A549 (cell line): ENCODE data around the gene PDE3A. TPM values are rescaled to one million over a fixed set of nuclear protein-coding genes. Genes with fewer than 3 reads are reported as not detected.

Source experiments
- ATAC-seq, 2 experiments: fragments of 200-7000 bp in 1 of 2; fragments of >200 bp in 1 of 2; cut with Nextera tagmentation in 1 of 2; cut with Tn5 transposase in 1 of 2; 3 replicates each; pipeline versions ENCODE4 v1.8.0 to v1.9.1; 2018 to 2020; ENCODE audit warnings: mild to moderate bottlenecking in 1 of 2, moderate library complexity in 1 of 2
- CTCF ChIA-PET: fragments of 300-600 bp; sonication (Branson Sonifier 250); formaldehyde crosslinking; extraction: SDS; loops from one replicate; lab custom pipeline; 2021; ENCODE audit warnings: antibody characterized with exemption, inconsistent platforms; lab: Yijun Ruan, JAX
- POLR2A ChIA-PET: fragments of 350-600 bp; formaldehyde crosslinking; extraction: SDS; loops from one replicate; lab custom pipeline; 2021; ENCODE audit warnings: antibody characterized with exemption, inconsistent platforms; lab: Yijun Ruan, JAX
- DNase-seq, 2 experiments: peaks; one replicate each; pipeline versions ENCODE4 v3.0.0 to v3.0.0-alpha.2; 2011 to 2016; ENCODE audit warnings: low read depth in 1 of 2, low spot score in 1 of 2
- FAIRE-seq: peaks from 2 replicates; lab custom pipeline; 2011; peaks lifted over from hg19 to GRCh38; lab: Jason Lieb, UNC
- H3K27ac ChIP-seq, 2 experiments: fragments of >200 bp; sonication (Bioruptor Twin); formaldehyde crosslinking; 3 replicates each; pipeline ENCODE4 v1.5.1; 2016 to 2017
- H3K4me1 ChIP-seq: fragments of >200 bp; sonication (Bioruptor Twin); formaldehyde crosslinking; 3 replicates; pipeline ENCODE4 v1.6.1; 2016
- H3K4me2 ChIP-seq: fragments of >200 bp; sonication (Bioruptor Twin); formaldehyde crosslinking; 3 replicates; pipeline ENCODE4 v1.6.1; 2016
- H3K4me3 ChIP-seq: fragments of >200 bp; sonication (Bioruptor Twin); formaldehyde crosslinking; 3 replicates; pipeline ENCODE4 v1.5.1; 2016
- H3K9me3 ChIP-seq: fragments of >200 bp; sonication (Bioruptor Twin); formaldehyde crosslinking; 3 replicates; pipeline ENCODE4 v1.6.1; 2016
- ATOH8 ChIP-seq: fragments of 250-450 bp; sonication (Bioruptor Pico); IDR thresholded peaks from 2 replicates; pipeline ENCODE4 v1.5.0; 2020; ENCODE audit warnings: low read depth, mild to moderate bottlenecking, moderate library complexity
- BCL3 ChIP-seq: fragments of >200 bp; sonication (Bioruptor Twin); formaldehyde crosslinking; IDR thresholded peaks from 3 replicates; pipeline ENCODE4 v1.6.1; 2016
- BHLHE40 ChIP-seq: IDR thresholded peaks from 2 replicates; pipeline ENCODE4 v1.6.1; 2012; ENCODE audit warnings: low read depth, low read length, inconsistent platforms
- CBX2 ChIP-seq: fragments of 200-600 bp; sonication (generic); IDR thresholded peaks from 2 replicates; pipeline ENCODE4 v1.6.1; 2016; ENCODE audit warnings: low read depth, mild to moderate bottlenecking, borderline replicate concordance
- CBX8 ChIP-seq: fragments of 200-600 bp; sonication (generic); IDR thresholded peaks from 2 replicates; pipeline ENCODE4 v1.6.1; 2016
- CHD2 ChIP-seq: fragments of 150-350 bp; IDR thresholded peaks from 2 replicates; pipeline ENCODE4 v1.6.1; 2014; ENCODE audit warnings: low read length; ENCODE audit not compliant: partially characterized antibody
- E2F6 ChIP-seq: IDR thresholded peaks from 2 replicates; pipeline ENCODE4 v1.6.1; 2012; ENCODE audit warnings: low read depth, borderline replicate concordance
- ELK1 ChIP-seq: fragments of 150-350 bp; IDR thresholded peaks from 2 replicates; pipeline ENCODE4 v1.6.1; 2014; ENCODE audit warnings: low read depth, mild to moderate bottlenecking, low read length
- EP300 ChIP-seq, 2 experiments: fragments of >200 bp; sonication (Bioruptor Twin); formaldehyde crosslinking; IDR thresholded peaks; 2 replicates in 1 of 2; 3 replicates in 1 of 2; pipeline ENCODE4 v1.6.1; 2016 to 2017
- FOSB ChIP-seq: fragments of 250-450 bp; sonication (Bioruptor Pico); IDR thresholded peaks from 2 replicates; pipeline ENCODE4 v1.5.0; 2020; ENCODE audit warnings: mild to moderate bottlenecking, moderate library complexity
- FOSL2 ChIP-seq, 2 experiments: fragments of 450-650 bp in 1 of 2; fragments of >200 bp in 1 of 2; sonication (Bioruptor Twin) in 1 of 2; formaldehyde crosslinking; IDR thresholded peaks; 2 replicates each; pipeline versions ENCODE4 v1.5.0 to v1.6.1; 2016 to 2020; ENCODE audit warnings: mild to moderate bottlenecking in 1 of 2, moderate library complexity in 1 of 2
- FOXS1 ChIP-seq: fragments of 250-450 bp; sonication (Bioruptor Pico); IDR thresholded peaks from 2 replicates; pipeline ENCODE4 v1.5.0; 2020; ENCODE audit warnings: mild to moderate bottlenecking, moderate library complexity
- GATA3 ChIP-seq: IDR thresholded peaks from 2 replicates; pipeline ENCODE4 v1.6.1; 2012; ENCODE audit warnings: borderline replicate concordance
- HDAC2 ChIP-seq: fragments of 200-600 bp; sonication (generic); IDR thresholded peaks from 2 replicates; pipeline ENCODE4 v1.6.1; 2016
- HES2 ChIP-seq: fragments of >200 bp; sonication (Bioruptor Twin); formaldehyde crosslinking; IDR thresholded peaks from 2 replicates; pipeline ENCODE4 v1.6.1; 2016
- HMGXB4 ChIP-seq: fragments of 250-450 bp; sonication (Bioruptor Pico); IDR thresholded peaks from 2 replicates; pipeline ENCODE4 v1.5.0; 2021; ENCODE audit warnings: mild to moderate bottlenecking, moderate library complexity, borderline replicate concordance
- HOXB13 ChIP-seq: fragments of 250-450 bp; sonication (Bioruptor Pico); IDR thresholded peaks from 2 replicates; pipeline ENCODE4 v1.5.0; 2020; ENCODE audit warnings: low read depth, mild to moderate bottlenecking, moderate library complexity
- KDM1A ChIP-seq: fragments of 200-600 bp; sonication (generic); IDR thresholded peaks from 2 replicates; pipeline ENCODE4 v1.6.1; 2016; ENCODE audit warnings: low read depth, mild to moderate bottlenecking
- KDM5A ChIP-seq: fragments of 200-600 bp; sonication (generic); IDR thresholded peaks from 2 replicates; pipeline ENCODE4 v1.6.1; 2016; ENCODE audit warnings: antibody characterized with exemption, mild to moderate bottlenecking
- MAZ ChIP-seq: fragments of 150-350 bp; IDR thresholded peaks from 2 replicates; pipeline ENCODE4 v1.6.1; 2014; ENCODE audit warnings: antibody characterized with exemption, low read depth, low read length, borderline replicate concordance
- NFE2L2 ChIP-seq: fragments of 150-350 bp; conservative IDR thresholded peaks from 2 replicates; pipeline ENCODE4 v1.6.1; 2014; ENCODE audit warnings: low read length
- NPAS2 ChIP-seq: fragments of 250-450 bp; sonication (Bioruptor Pico); IDR thresholded peaks from 2 replicates; pipeline ENCODE4 v1.8.0; 2022; ENCODE audit warnings: mild to moderate bottlenecking, moderate library complexity, borderline replicate concordance
- PHF8 ChIP-seq: fragments of 200-600 bp; sonication (generic); IDR thresholded peaks from 2 replicates; pipeline ENCODE4 v1.6.1; 2016; ENCODE audit warnings: low read depth, mild to moderate bottlenecking, antibody characterized with exemption, moderate library complexity, borderline replicate concordance
- POLR2A ChIP-seq: IDR thresholded peaks from 2 replicates; pipeline ENCODE4 v1.6.1; 2012; ENCODE audit warnings: mild to moderate bottlenecking, low read length
- POLR2AphosphoS2 ChIP-seq: conservative IDR thresholded peaks from 2 replicates; pipeline ENCODE4 v1.6.1; 2012; ENCODE audit warnings: low read length, improper control_type of control experiment, inconsistent platforms
- RARB ChIP-seq: fragments of 250-450 bp; sonication (Bioruptor Pico); IDR thresholded peaks from 2 replicates; pipeline ENCODE4 v1.8.0; 2021; ENCODE audit warnings: mild to moderate bottlenecking, moderate library complexity
- RNF2 ChIP-seq: fragments of 200-600 bp; sonication (generic); IDR thresholded peaks from 2 replicates; pipeline ENCODE4 v1.6.1; 2016; ENCODE audit warnings: low read depth, mild to moderate bottlenecking, antibody characterized with exemption, moderate library complexity, borderline replicate concordance
- SMC3 ChIP-seq: fragments of >200 bp; sonication (Bioruptor Twin); formaldehyde crosslinking; IDR thresholded peaks from 3 replicates; pipeline ENCODE4 v1.6.1; 2018; ENCODE audit warnings: inconsistent platforms
- SREBF2 ChIP-seq: fragments of 450-650 bp; IDR thresholded peaks from 2 replicates; pipeline ENCODE4 v1.6.1; 2014; ENCODE audit warnings: mild to moderate bottlenecking, moderate library complexity
- TFCP2L1 ChIP-seq: fragments of 250-450 bp; sonication (Bioruptor Pico); IDR thresholded peaks from 2 replicates; pipeline ENCODE4 v1.5.0; 2021; ENCODE audit warnings: mild to moderate bottlenecking
- TP53 ChIP-seq: fragments of 250-450 bp; sonication (Bioruptor Pico); IDR thresholded peaks from 2 replicates; pipeline ENCODE4 v1.5.0; 2021; ENCODE audit warnings: mild to moderate bottlenecking, moderate library complexity
- WGBS: methylation state at CpG from one replicate; pipeline ENCODE4 v1.1.6; 2017; ENCODE audit errors: missing lambda C conversion rate; 5-methylcytosine and 5-hydroxymethylcytosine counted together
- polyA plus RNA-seq, 4 experiments: library from polyadenylated mRNA; depleted of rRNA in 3 of 4; stranded (reverse); fragments of >200 nt; fragmentation: RNase III in 1 of 4; extraction: RNeasy Plus Mini Kit Qiagen cat#74134 plus additional on column Dnase treatment in 1 of 4; gene quantifications; 2 replicates in 3 of 4; 3 replicates in 1 of 4; pipeline ENCODE4 v1.2.3, GENCODE V29; 2011 to 2017

PDE3A gene
- polyA plus RNA-seq, 2 of the 4 experiments (the other 2 are of a cell fraction): 7.6 to 12.7 TPM

- DNase-seq: no peak
- WGBS: 85% methylated on average over 4 of the region's 4 CpGs
- Histone ChIP-seq H3K4me2 (no peak overlapping the region), H3K4me1 (peaks cover 8% of the 10 kb centered on the region), H3K9me3 (no peaks in the 10 kb centered on the region), H3K4me3 (no peak overlapping the region), H3K27ac (no peak overlapping the region)
- no peak for ATAC-seq
- ChIA-PET CTCF (no interaction called here), POLR2A (no interaction called here)
- no peak for TF ChIP-seq CHD2
- TF ChIP-seq KDM1A: no peak
- TF ChIP-seq FOXS1 (CRISPR knock-in tag): no peak
- no peak for TF ChIP-seq ELK1
- TF ChIP-seq SMC3: no peak
- TF ChIP-seq SREBF2: no peak
- TF ChIP-seq BCL3: no peak
- no peak for TF ChIP-seq HMGXB4 (CRISPR knock-in tag)
- TF ChIP-seq CBX2: no peak
- no peak for TF ChIP-seq POLR2A
- TF ChIP-seq MAZ: no peak
- TF ChIP-seq EP300 (IDR thresholded peaks at IDR 0.05): no peak
- TF ChIP-seq RNF2: no peak
- no peak for TF ChIP-seq HES2
- no peak for TF ChIP-seq HOXB13 (CRISPR knock-in tag)
- TF ChIP-seq NFE2L2: no peak
- TF ChIP-seq GATA3: no peak
- TF ChIP-seq PHF8: no peak
- no peak for FAIRE-seq
Observed at GRCh38 chr12:20445687-20446086, 77.3 kb downstream of the PDE3A start.

- no peak overlapping the region for H3K4me3 ChIP-seq
- no peak overlapping the region for H3K4me2 ChIP-seq
- DNase-seq: no peak
- peaks cover 19% of the 10 kb centered on the region for H3K4me1 ChIP-seq
- no peak for ATAC-seq
- CTCF ChIA-PET: interaction anchor here (1.3 kb wide), 1 partner anchor 16 kb away, joined by 3 read pairs; no protein-coding TSS in a partner anchor
- WGBS: 75% methylated on average over 3 of the region's 3 CpGs
- POLR2A ChIA-PET: no interaction called here
- no peak overlapping the region for H3K27ac ChIP-seq
- no peaks in the 10 kb centered on the region for H3K9me3 ChIP-seq
- no peak for FAIRE-seq
- no peak for TF ChIP-seq FOSL2 (IDR thresholded peaks at IDR 0.05)
- TF ChIP-seq FOSL2 (CRISPR knock-in tag; IDR thresholded peaks at IDR 0.05): no peak
- no peak for TF ChIP-seq NPAS2 (CRISPR knock-in tag)
- no peak for TF ChIP-seq BHLHE40
- no peak for TF ChIP-seq GATA3
- TF ChIP-seq ATOH8: no peak
- TF ChIP-seq TP53 (CRISPR knock-in tag): no peak
- TF ChIP-seq KDM5A: no peak
- no peak for TF ChIP-seq EP300 (IDR thresholded peaks at IDR 0.05)
- no peak for TF ChIP-seq E2F6
- no peak for TF ChIP-seq CBX8
- no peak for TF ChIP-seq HOXB13 (CRISPR knock-in tag)
- no peak for TF ChIP-seq TFCP2L1
- TF ChIP-seq HDAC2: no peak
- no peak for TF ChIP-seq RARB (CRISPR knock-in tag)
- TF ChIP-seq POLR2AphosphoS2: no peak
- no peak for TF ChIP-seq FOSB (CRISPR knock-in tag)
Observed at GRCh38 chr12:20446836-20447235, 78.5 kb downstream of the PDE3A start.
